ENCODE data around the gene TMUB1. TPM values are rescaled to one million over a fixed set of nuclear protein-coding genes. Genes with fewer than 3 reads are reported as not detected.
"Not testable (repeated sequence)": the region's sequence is repeated elsewhere in the genome, so short reads cannot be mapped to it uniquely, and the experiment has no call there.

TMUB1 gene
- total RNA-seq, 2 donors from 2014 or later: 67.3 to 68.5 TPM

GRCh38 chr7:151051108-151051507 is 32.2 kb downstream of the TMUB1 start:
- no peaks in the 10 kb centered on the region for H3K36me3 Mint-ChIP-seq (ENCODE audit: insufficient read depth in 2 of 2)
- peak; percentile 55 to 57 for DNase-seq
- no peaks in the 10 kb centered on the region for H3K9me3 Mint-ChIP-seq
- H3K27me3 Mint-ChIP-seq (ENCODE audit: low read depth): no peaks in the 10 kb centered on the region
- ATAC-seq (replicated peaks in 1 of 2): peak; percentile 68 to 69
- peaks cover 4% of the 10 kb centered on the region for H3K4me1 Mint-ChIP-seq (ENCODE audit: low read depth)
- H3K27ac Mint-ChIP-seq: no peak overlapping the region
- H3K4me3 Mint-ChIP-seq: no peak overlapping the region

GRCh38 chr7:151048911-151049463 is 34.3 kb downstream of the TMUB1 start:
- Mint-ChIP-seq H3K27ac (no peak overlapping the region), H3K4me3 (no peak overlapping the region), H3K36me3 (ENCODE audit: insufficient read depth in 2 of 2) (no peaks in the 10 kb centered on the region), H3K4me1 (ENCODE audit: low read depth) (peaks cover 4% of the 10 kb centered on the region), H3K27me3 (ENCODE audit: low read depth) (no peaks in the 10 kb centered on the region), H3K9me3 (no peaks in the 10 kb centered on the region)
- no peak for ATAC-seq (replicated peaks in 1 of 2)
- no peak for DNase-seq

- Mint-ChIP-seq H3K4me1 (ENCODE audit: low read depth) (peaks cover 4% of the 10 kb centered on the region), H3K4me3 (no peak within 1 kb of the TSS), H3K9me3 (no peaks in the 10 kb centered on the region), H3K36me3 (ENCODE audit: insufficient read depth in 2 of 2) (no peaks in the 10 kb centered on the region), H3K27ac (no peak within 1 kb of the TSS), H3K27me3 (ENCODE audit: low read depth) (no peaks in the 10 kb centered on the region)
- ATAC-seq (replicated peaks in 1 of 2) (no peak), DNase-seq (no peak)
Observed at GRCh38 chr7:151047976-151048815, 35.1 kb downstream of the TMUB1 start, which contains the start of gene ASIC3. Gene ASIC3, plus strand, starts transcription at chr7:151048531. Its CDS starts 355 bp downstream, at chr7:151048886.

GRCh38 chr7:151046603-151047573 is 36.4 kb downstream of the TMUB1 start:
- H3K27ac Mint-ChIP-seq: no peak overlapping the region
- DNase-seq (no peak), ATAC-seq (replicated peaks in 1 of 2) (no peak)
- no peaks in the 10 kb centered on the region for H3K4me1 Mint-ChIP-seq (ENCODE audit: low read depth)
- no peaks in the 10 kb centered on the region for H3K9me3 Mint-ChIP-seq
- no peaks in the 10 kb centered on the region for H3K27me3 Mint-ChIP-seq (ENCODE audit: low read depth)
- H3K4me3 Mint-ChIP-seq: no peak overlapping the region
- H3K36me3 Mint-ChIP-seq (ENCODE audit: insufficient read depth in 2 of 2): peaks cover 0 to 1% of the 10 kb centered on the region in 2 donors

- Mint-ChIP-seq H3K4me3 (no peak overlapping the region), H3K9me3 (no peaks in the 10 kb centered on the region), H3K36me3 (ENCODE audit: insufficient read depth in 2 of 2) (peaks cover 0 to 2% of the 10 kb centered on the region in 2 donors), H3K4me1 (ENCODE audit: low read depth) (no peaks in the 10 kb centered on the region), H3K27me3 (ENCODE audit: low read depth) (no peaks in the 10 kb centered on the region), H3K27ac (no peak overlapping the region)
- no peak for DNase-seq
- no peak for ATAC-seq (replicated peaks in 1 of 2)
Observed at GRCh38 chr7:151045967-151046366, 37.3 kb downstream of the TMUB1 start.

- no peak for DNase-seq
- Mint-ChIP-seq H3K9me3 (no peaks in the 10 kb centered on the region), H3K4me1 (ENCODE audit: low read depth) (no peaks in the 10 kb centered on the region), H3K27me3 (ENCODE audit: low read depth) (no peaks in the 10 kb centered on the region), H3K36me3 (ENCODE audit: insufficient read depth in 2 of 2) (peaks cover 0 to 2% of the 10 kb centered on the region in 2 donors), H3K27ac (no peak overlapping the region), H3K4me3 (no peak overlapping the region)
- no peak for ATAC-seq (replicated peaks in 1 of 2)
Observed at GRCh38 chr7:151045262-151045661, 38.0 kb downstream of the TMUB1 start.

- Mint-ChIP-seq H3K36me3 (ENCODE audit: insufficient read depth in 2 of 2) (peaks cover 0 to 2% of the 10 kb centered on the region in 2 donors), H3K27me3 (ENCODE audit: low read depth) (no peaks in the 10 kb centered on the region), H3K9me3 (no peaks in the 10 kb centered on the region), H3K27ac (no peak overlapping the region), H3K4me3 (no peak overlapping the region), H3K4me1 (ENCODE audit: low read depth) (peaks cover 12% of the 10 kb centered on the region)
- no peak for ATAC-seq (replicated peaks in 1 of 2)
- DNase-seq: no peak
Observed at GRCh38 chr7:151043959-151044358, 39.3 kb downstream of the TMUB1 start.

GRCh38 chr7:151043449-151043848 is 39.8 kb downstream of the TMUB1 start:
- H3K4me1 Mint-ChIP-seq (ENCODE audit: low read depth): peaks cover 17% of the 10 kb centered on the region
- not testable (repeated sequence) for H3K27ac Mint-ChIP-seq; H3K27me3 Mint-ChIP-seq (ENCODE audit: low read depth); H3K36me3 Mint-ChIP-seq (ENCODE audit: insufficient read depth in 2 of 2); H3K4me3 Mint-ChIP-seq; H3K9me3 Mint-ChIP-seq; ATAC-seq (replicated peaks in 1 of 2); DNase-seq

GRCh38 chr7:151040616-151041375 is 42.5 kb downstream of the TMUB1 start:
- peaks cover 2% of the 10 kb centered on the region in 2 donors for H3K36me3 Mint-ChIP-seq (ENCODE audit: insufficient read depth in 2 of 2)
- H3K27me3 Mint-ChIP-seq (ENCODE audit: low read depth): no peaks in the 10 kb centered on the region
- H3K27ac Mint-ChIP-seq: peak overlapping the region; percentile 65
- no peak for DNase-seq
- H3K4me3 Mint-ChIP-seq: no peak overlapping the region
- peaks cover 18% of the 10 kb centered on the region for H3K4me1 Mint-ChIP-seq (ENCODE audit: low read depth)
- no peaks in the 10 kb centered on the region for H3K9me3 Mint-ChIP-seq
- ATAC-seq (replicated peaks in 1 of 2): no peak

- Mint-ChIP-seq H3K36me3 (ENCODE audit: insufficient read depth in 2 of 2) (peaks cover 2% of the 10 kb centered on the region in 2 donors), H3K27ac (no peak overlapping the region), H3K9me3 (no peaks in the 10 kb centered on the region), H3K4me1 (ENCODE audit: low read depth) (peaks cover 18% of the 10 kb centered on the region), H3K27me3 (ENCODE audit: low read depth) (no peaks in the 10 kb centered on the region), H3K4me3 (no peak overlapping the region)
- no peak for DNase-seq
- ATAC-seq (replicated peaks in 1 of 2): no peak
Observed at GRCh38 chr7:151039850-151040548, 43.3 kb downstream of the TMUB1 start.

- ATAC-seq (replicated peaks in 1 of 2) (peak; percentile 96 to 97), DNase-seq (peak; percentile 82 to 86)
- Mint-ChIP-seq H3K27me3 (ENCODE audit: low read depth) (no peaks in the 10 kb centered on the region), H3K9me3 (no peaks in the 10 kb centered on the region), H3K27ac (peak overlapping the region; percentile 58), H3K4me1 (ENCODE audit: low read depth) (peaks cover 18% of the 10 kb centered on the region), H3K4me3 (peak overlapping the region; percentile 55 to 66), H3K36me3 (ENCODE audit: insufficient read depth in 2 of 2) (peaks cover 2% of the 10 kb centered on the region in 2 donors)
Observed at GRCh38 chr7:151038951-151039849, 44.1 kb downstream of the TMUB1 start.

Data from activated T-cell treated with anti-CD3 and anti-CD28 coated beads, Interleukin-2, amount 50 U/mL, for 72 hours (primary cell).